ENCODE data around the gene TSHZ1.

TSHZ1 gene

DNA sequence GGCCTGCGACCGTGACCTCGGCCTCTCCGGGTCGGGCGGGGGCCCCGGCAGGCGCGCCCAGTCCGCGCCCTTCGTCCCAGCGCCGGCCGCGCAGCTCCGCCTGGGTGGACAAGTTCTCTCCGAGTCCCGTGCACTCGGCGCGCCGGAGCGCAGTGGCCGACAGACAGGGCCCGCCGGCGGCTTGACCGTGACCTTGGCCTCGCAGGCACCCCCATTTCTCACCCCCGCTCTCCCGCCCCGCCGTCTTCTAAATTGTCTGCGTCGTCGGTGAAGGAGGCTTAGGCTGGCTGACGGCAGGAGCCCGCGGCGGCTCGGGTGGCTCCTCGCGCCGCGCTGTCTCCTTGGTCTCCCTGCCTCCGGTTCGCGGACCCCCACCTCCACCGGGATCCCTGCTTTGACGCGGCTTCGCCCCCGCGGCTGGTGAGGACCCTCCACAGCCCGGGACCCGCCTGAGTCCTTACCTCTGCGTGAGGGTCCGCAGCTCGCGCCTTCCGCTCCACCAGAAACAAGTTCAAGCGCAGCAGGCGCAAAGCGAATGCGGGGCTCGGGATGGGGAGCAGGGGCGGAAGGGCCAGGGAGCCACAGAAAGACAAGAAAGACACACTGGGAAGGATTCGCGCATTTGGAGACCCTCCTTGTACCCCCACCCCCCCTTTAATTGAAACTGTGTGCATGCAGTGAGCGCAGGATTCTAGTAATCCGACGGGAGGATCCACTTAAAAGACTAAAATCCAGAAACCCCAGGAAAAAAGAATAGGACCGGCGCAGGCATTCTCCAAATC is 5.7 kb upstream of the TSHZ1 start:
- H3K27me3 ChIP-seq (ENCODE audit: control insufficient read depth, insufficient read depth, low read length): peaks cover 78% of the 10 kb centered on the region
- H3K4me3 ChIP-seq (ENCODE audit: low read length): peak overlapping the region; percentile 57
- peaks cover 30% of the 10 kb centered on the region for H3K4me1 ChIP-seq (ENCODE audit: control insufficient read depth, low read depth, low read length)
- no peaks in the 10 kb centered on the region for H3K36me3 ChIP-seq (ENCODE audit: control insufficient read depth, low read depth, low read length)
- H3K9me3 ChIP-seq (ENCODE audit: control insufficient read depth, low read depth, low read length): no peaks in the 10 kb centered on the region
- no peak overlapping the region for H3K9ac ChIP-seq (ENCODE audit: low read length)
- no peak overlapping the region for H3K27ac ChIP-seq (ENCODE audit: low read length)

- Histone ChIP-seq H3K4me3 (ENCODE audit: low read length) (peak overlapping the region; percentile 57), H3K36me3 (ENCODE audit: control insufficient read depth, low read depth, low read length) (no peaks in the 10 kb centered on the region)
These were observed 5.0 kb upstream of the TSHZ1 start for GRCh38 chr18:75205514-75206132.

DNA sequence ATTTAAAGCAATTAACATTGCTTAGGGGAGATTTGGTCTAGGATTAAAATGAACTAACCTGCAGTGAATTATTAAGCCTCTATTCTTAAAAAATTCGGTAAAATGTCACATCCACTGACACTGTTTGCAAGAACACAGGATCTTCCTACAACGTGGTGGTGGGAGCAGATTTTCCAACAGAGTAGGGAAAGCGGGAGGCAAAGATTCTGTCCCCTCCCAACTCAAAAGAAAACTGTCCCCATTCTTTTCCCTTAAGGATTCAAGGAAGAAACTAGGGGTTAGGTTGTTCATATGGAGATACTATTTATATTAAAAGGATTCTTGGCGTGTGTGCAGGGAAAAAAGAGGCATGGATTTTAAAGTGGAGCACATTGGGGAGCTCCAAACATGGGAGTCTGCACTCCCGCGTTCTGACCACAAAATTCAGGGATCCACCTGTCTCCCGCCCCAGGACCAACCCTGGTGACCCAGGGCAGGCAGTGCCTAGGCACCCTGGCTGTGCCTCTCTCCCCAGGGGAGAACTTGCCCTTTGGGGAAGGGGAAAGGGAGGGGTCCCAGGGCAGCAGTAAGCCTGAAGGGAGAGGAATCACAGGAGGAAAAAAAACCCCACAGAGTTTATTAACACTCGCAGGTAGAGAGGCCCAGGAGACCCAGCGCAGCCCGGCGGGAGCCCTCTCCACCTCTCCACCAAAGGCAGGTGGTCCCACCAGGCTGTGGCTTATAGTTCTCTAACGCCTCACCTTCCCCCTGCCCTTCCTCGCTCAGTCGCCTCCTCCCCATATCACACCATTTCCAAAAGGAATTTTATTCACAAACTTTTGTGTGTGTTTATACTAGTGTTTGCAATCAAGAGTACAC is 3.9 kb upstream of the TSHZ1 start:
- Histone ChIP-seq H3K27ac (ENCODE audit: low read length) (no peak overlapping the region), H3K9ac (ENCODE audit: low read length) (no peak overlapping the region), H3K36me3 (ENCODE audit: control insufficient read depth, low read depth, low read length) (no peaks in the 10 kb centered on the region), H3K27me3 (ENCODE audit: control insufficient read depth, insufficient read depth, low read length) (peaks cover 87% of the 10 kb centered on the region), H3K9me3 (ENCODE audit: control insufficient read depth, low read depth, low read length) (no peaks in the 10 kb centered on the region), H3K4me3 (ENCODE audit: low read length) (peak overlapping the region; percentile 77), H3K4me1 (ENCODE audit: control insufficient read depth, low read depth, low read length) (peaks cover 34% of the 10 kb centered on the region)

More at GRCh38 chr18:75205514-75206132, 5.0 kb upstream of the TSHZ1 start:
- H3K27me3 ChIP-seq (ENCODE audit: control insufficient read depth, insufficient read depth, low read length): peaks cover 85% of the 10 kb centered on the region
- H3K9me3 ChIP-seq (ENCODE audit: control insufficient read depth, low read depth, low read length): no peaks in the 10 kb centered on the region
- H3K27ac ChIP-seq (ENCODE audit: low read length): no peak overlapping the region
- H3K4me1 ChIP-seq (ENCODE audit: control insufficient read depth, low read depth, low read length): peaks cover 34% of the 10 kb centered on the region
- H3K9ac ChIP-seq (ENCODE audit: low read length): no peak overlapping the region

DNA sequence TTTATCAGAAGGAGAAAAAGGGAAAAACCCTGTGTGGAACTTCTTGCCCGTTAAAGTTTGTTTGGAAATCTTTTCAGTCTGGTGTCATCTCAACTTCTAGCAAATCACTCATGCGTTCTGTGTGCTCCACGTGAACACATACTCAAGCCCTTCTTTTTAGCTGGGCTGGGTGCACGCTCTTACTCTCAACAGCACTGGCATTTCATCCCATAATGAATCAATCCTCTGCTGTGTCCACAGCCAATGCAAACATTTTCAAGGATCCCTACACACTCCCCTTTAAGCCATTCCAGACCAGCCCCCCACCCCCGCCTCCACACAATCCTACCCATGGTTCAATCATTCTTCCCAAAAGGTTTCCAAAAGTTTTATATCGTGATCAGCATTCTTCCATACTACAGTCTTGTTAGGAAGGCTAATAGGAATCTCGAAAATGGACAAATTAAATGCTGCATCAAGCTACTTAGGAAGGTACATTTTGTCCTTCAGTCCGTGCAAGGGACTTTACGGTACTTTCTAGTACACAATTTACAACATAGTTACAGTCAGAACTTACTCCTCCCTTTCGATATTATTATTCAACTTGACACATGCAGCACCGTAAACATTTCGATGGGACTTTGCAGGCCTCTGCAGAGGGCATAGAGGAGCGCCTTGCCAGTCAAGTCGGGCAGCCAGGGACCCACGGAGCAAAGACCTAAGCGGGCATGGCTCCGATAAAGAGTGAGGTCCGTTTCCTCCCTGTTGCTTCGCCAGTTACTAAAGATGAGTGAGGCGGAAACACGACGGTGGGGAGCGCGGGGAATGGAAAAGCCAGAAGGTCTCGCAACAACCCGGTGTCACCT is 3.1 kb upstream of the TSHZ1 start:
- Histone ChIP-seq H3K9me3 (ENCODE audit: control insufficient read depth, low read depth, low read length) (no peaks in the 10 kb centered on the region), H3K36me3 (ENCODE audit: control insufficient read depth, low read depth, low read length) (no peaks in the 10 kb centered on the region), H3K27ac (ENCODE audit: low read length) (no peak overlapping the region), H3K4me3 (ENCODE audit: low read length) (peak overlapping the region; percentile 77), H3K9ac (ENCODE audit: low read length) (no peak overlapping the region), H3K4me1 (ENCODE audit: control insufficient read depth, low read depth, low read length) (peaks cover 37% of the 10 kb centered on the region), H3K27me3 (ENCODE audit: control insufficient read depth, insufficient read depth, low read length) (peaks cover 87% of the 10 kb centered on the region)

DNA sequence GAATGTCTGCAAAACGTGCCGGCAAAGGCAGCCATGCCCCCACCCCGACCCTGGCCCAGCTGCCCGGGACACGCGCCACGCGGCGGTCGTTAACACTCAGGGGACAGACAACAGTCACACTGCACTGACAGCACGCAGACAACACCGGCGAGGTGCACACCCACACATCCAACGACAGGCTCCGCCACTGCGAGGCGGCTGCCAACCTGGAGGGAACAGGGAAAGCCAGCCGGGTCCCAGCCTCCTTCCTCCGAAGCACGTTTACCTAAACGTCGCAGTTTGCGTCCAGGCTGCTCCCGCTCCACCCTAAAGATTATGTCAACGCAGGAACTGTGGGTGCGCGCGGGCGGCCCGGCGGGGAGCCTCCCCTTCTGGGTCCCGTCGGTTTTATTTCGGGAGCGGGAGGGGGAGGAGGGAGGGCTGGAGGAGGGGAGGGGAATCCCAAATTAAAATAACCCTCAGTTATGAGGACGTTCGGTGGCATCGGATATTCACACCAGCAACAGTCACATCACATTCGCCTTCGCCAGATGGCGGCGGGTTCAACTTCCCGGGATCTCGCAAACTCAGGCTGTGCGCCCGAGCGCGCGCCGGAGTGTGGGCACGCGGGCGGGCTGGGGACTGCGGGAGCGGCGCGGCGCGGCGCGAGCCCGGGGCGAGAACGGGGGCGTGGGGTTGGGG is 2.3 kb upstream of the TSHZ1 start:
- Histone ChIP-seq H3K27me3 (ENCODE audit: control insufficient read depth, insufficient read depth, low read length) (peaks cover 87% of the 10 kb centered on the region), H3K4me3 (ENCODE audit: low read length) (peak overlapping the region; percentile 77), H3K9me3 (ENCODE audit: control insufficient read depth, low read depth, low read length) (no peaks in the 10 kb centered on the region), H3K36me3 (ENCODE audit: control insufficient read depth, low read depth, low read length) (no peaks in the 10 kb centered on the region), H3K27ac (ENCODE audit: low read length) (no peak overlapping the region), H3K4me1 (ENCODE audit: control insufficient read depth, low read depth, low read length) (peaks cover 42% of the 10 kb centered on the region), H3K9ac (ENCODE audit: low read length) (peak overlapping the region; percentile 22)

GRCh38 chr18:75208836-75209128 is 1.8 kb upstream of the TSHZ1 start:
- H3K9ac ChIP-seq (ENCODE audit: low read length): peak overlapping the region; percentile 22
- peaks cover 87% of the 10 kb centered on the region for H3K27me3 ChIP-seq (ENCODE audit: control insufficient read depth, insufficient read depth, low read length)
- H3K27ac ChIP-seq (ENCODE audit: low read length): no peak overlapping the region
- H3K9me3 ChIP-seq (ENCODE audit: control insufficient read depth, low read depth, low read length): no peaks in the 10 kb centered on the region
- H3K4me1 ChIP-seq (ENCODE audit: control insufficient read depth, low read depth, low read length): peaks cover 42% of the 10 kb centered on the region
- no peaks in the 10 kb centered on the region for H3K36me3 ChIP-seq (ENCODE audit: control insufficient read depth, low read depth, low read length)
- peak overlapping the region; percentile 77 for H3K4me3 ChIP-seq (ENCODE audit: low read length)

- H3K36me3 ChIP-seq (ENCODE audit: control insufficient read depth, low read depth, low read length): no peaks in the 10 kb centered on the region
- no peak within 1 kb of the TSS for H3K27ac ChIP-seq (ENCODE audit: low read length)
- peaks cover 87% of the 10 kb centered on the region for H3K27me3 ChIP-seq (ENCODE audit: control insufficient read depth, insufficient read depth, low read length)
- peak within 1 kb of the TSS; percentile 77 for H3K4me3 ChIP-seq (ENCODE audit: low read length)
- H3K9ac ChIP-seq (ENCODE audit: low read length): peak within 1 kb of the TSS; percentile 22
- H3K9me3 ChIP-seq (ENCODE audit: control insufficient read depth, low read depth, low read length): no peaks in the 10 kb centered on the region
- peaks cover 42% of the 10 kb centered on the region for H3K4me1 ChIP-seq (ENCODE audit: control insufficient read depth, low read depth, low read length)
These were observed 1.3 kb upstream of the TSHZ1 start, which contains the start of gene PTGR3 for GRCh38 chr18:75209129-75209950. Gene PTGR3, minus strand, starts transcription at chr18:75209139. Its CDS starts 81 bp downstream, at chr18:75209058.

- Histone ChIP-seq H3K36me3 (ENCODE audit: control insufficient read depth, low read depth, low read length) (no peaks in the 10 kb centered on the region), H3K9me3 (ENCODE audit: control insufficient read depth, low read depth, low read length) (no peaks in the 10 kb centered on the region), H3K4me1 (ENCODE audit: control insufficient read depth, low read depth, low read length) (peaks cover 42% of the 10 kb centered on the region), H3K27me3 (ENCODE audit: control insufficient read depth, insufficient read depth, low read length) (peaks cover 87% of the 10 kb centered on the region), H3K4me3 (ENCODE audit: low read length) (peak overlapping the region; percentile 77), H3K9ac (ENCODE audit: low read length) (no peak overlapping the region), H3K27ac (ENCODE audit: low read length) (no peak overlapping the region)
These were observed 692 bp upstream of the TSHZ1 start for GRCh38 chr18:75209951-75210258.

DNA sequence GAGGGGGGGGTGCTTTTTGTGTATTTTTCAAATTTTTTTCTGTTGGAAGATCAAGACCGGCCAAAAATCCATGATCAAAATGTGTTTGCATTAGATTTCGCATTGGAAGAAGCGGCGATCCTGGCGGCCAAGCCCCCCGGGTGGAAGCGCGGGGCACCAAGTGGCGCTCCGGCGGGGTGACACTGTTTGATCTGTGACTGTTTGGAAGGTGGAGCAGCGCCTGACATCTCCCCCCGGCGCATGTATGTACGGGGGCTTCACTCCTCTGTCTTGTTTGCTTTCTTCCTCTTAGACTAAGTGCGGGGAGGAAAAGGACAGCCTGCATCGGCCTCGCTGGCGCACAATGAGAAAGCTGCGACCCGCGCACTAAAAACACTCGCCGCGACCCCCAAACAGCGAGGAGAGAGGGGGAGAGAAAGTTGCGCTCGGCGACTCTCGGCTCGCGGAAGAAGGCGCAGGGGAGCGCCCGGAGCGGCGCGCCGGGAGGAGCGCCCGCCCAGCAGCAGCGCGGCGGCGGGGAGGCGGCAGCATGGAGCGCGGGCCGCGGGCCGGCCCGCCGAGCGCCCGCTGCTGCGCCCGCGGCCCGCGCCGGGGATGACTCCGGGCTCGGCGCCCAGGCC is 515 bp downstream of the TSHZ1 start:
- H3K36me3 ChIP-seq (ENCODE audit: control insufficient read depth, low read depth, low read length): no peaks in the 10 kb centered on the region
- H3K4me3 ChIP-seq (ENCODE audit: low read length): peak overlapping the region; percentile 76
- H3K9me3 ChIP-seq (ENCODE audit: control insufficient read depth, low read depth, low read length): no peaks in the 10 kb centered on the region
- peak overlapping the region; percentile 11 for H3K9ac ChIP-seq (ENCODE audit: low read length)
- no peak overlapping the region for H3K27ac ChIP-seq (ENCODE audit: low read length)
- H3K4me1 ChIP-seq (ENCODE audit: control insufficient read depth, low read depth, low read length): peaks cover 31% of the 10 kb centered on the region
- H3K27me3 ChIP-seq (ENCODE audit: control insufficient read depth, insufficient read depth, low read length): peaks cover 76% of the 10 kb centered on the region

- no peaks in the 10 kb centered on the region for H3K9me3 ChIP-seq (ENCODE audit: control insufficient read depth, low read depth, low read length)
- H3K4me1 ChIP-seq (ENCODE audit: control insufficient read depth, low read depth, low read length): peaks cover 27% of the 10 kb centered on the region
- no peak overlapping the region for H3K27ac ChIP-seq (ENCODE audit: low read length)
- H3K36me3 ChIP-seq (ENCODE audit: control insufficient read depth, low read depth, low read length): no peaks in the 10 kb centered on the region
- no peak overlapping the region for H3K9ac ChIP-seq (ENCODE audit: low read length)
- peaks cover 71% of the 10 kb centered on the region for H3K27me3 ChIP-seq (ENCODE audit: control insufficient read depth, insufficient read depth, low read length)
- peak overlapping the region; percentile 47 for H3K4me3 ChIP-seq (ENCODE audit: low read length)
These were observed 992 bp downstream of the TSHZ1 start for GRCh38 chr18:75211626-75211952.

Data from iPS-18a (cell line).